Keratinocyte (primary cell): ENCODE results near the gene BRINP1. TPM values are rescaled to one million over a fixed set of nuclear protein-coding genes. Genes with fewer than 3 reads are reported as not detected.

ENCODE experiments used
- DNase-seq: peaks from one replicate; pipeline ENCODE4 v3.0.0-alpha.2; 2011; ENCODE audit warnings: low read depth, missing footprints, low spot score
- FAIRE-seq: peaks from 2 replicates; lab custom pipeline; 2011; peaks lifted over from hg19 to GRCh38; lab: Jason Lieb, UNC
- H2AFZ ChIP-seq: 2 replicates; pipeline ENCODE4 v1.6.0; 2012; ENCODE audit warnings: low read length, control low read depth, inconsistent platforms; ENCODE audit not compliant: control insufficient read depth
- H3K27ac ChIP-seq: 2 replicates; pipeline ENCODE4 v1.5.1; 2011; ENCODE audit warnings: low read length; ENCODE audit not compliant: control insufficient read depth, insufficient read depth
- H3K27me3 ChIP-seq: 3 replicates; pipeline ENCODE4 v1.6.0; 2011; ENCODE audit warnings: low read length; ENCODE audit not compliant: control insufficient read depth, insufficient read depth; ENCODE audit errors: extremely low read depth
- H3K36me3 ChIP-seq, 2 experiments: 2 replicates in 1 of 2; 3 replicates in 1 of 2; pipeline ENCODE4 v1.5.1; 2011; ENCODE audit warnings: low read length in 2 of 2, mild to moderate bottlenecking in 1 of 2; ENCODE audit not compliant: control insufficient read depth in 2 of 2, insufficient read depth in 2 of 2; ENCODE audit errors: extremely low read depth in 1 of 2
- H3K4me1 ChIP-seq: 3 replicates; pipeline ENCODE4 v1.5.1; 2011; ENCODE audit warnings: low read length; ENCODE audit not compliant: control insufficient read depth, insufficient read depth; ENCODE audit errors: extremely low read depth
- H3K4me2 ChIP-seq: 3 replicates; pipeline ENCODE4 v1.6.0; 2011; ENCODE audit warnings: low read depth, low read length; ENCODE audit not compliant: control insufficient read depth, insufficient read depth; ENCODE audit errors: extremely low read depth
- H3K4me3 ChIP-seq, 3 experiments: fragments of 200-600 bp in 1 of 3; sonication (generic) in 1 of 3; 2 replicates in 2 of 3; 3 replicates in 1 of 3; pipeline ENCODE4 v1.5.1; 2011 to 2016; ENCODE audit warnings: low read length in 3 of 3, mild to moderate bottlenecking in 3 of 3, control low read depth in 2 of 3, inconsistent platforms in 1 of 3, low read depth in 1 of 3, mixed read lengths in 1 of 3, mixed run types in 1 of 3, moderate library complexity in 1 of 3; ENCODE audit not compliant: control insufficient read depth in 2 of 3, insufficient read depth in 2 of 3; ENCODE audit errors: extremely low read depth in 1 of 3
- H3K79me2 ChIP-seq: 2 replicates; pipeline ENCODE4 v1.6.0; 2012; ENCODE audit warnings: low read length; ENCODE audit not compliant: control insufficient read depth, insufficient read depth
- H3K9ac ChIP-seq: 3 replicates; pipeline ENCODE4 v1.6.0; 2011; ENCODE audit warnings: low read length; ENCODE audit not compliant: control insufficient read depth, insufficient read depth; ENCODE audit errors: extremely low read depth
- H3K9me1 ChIP-seq: 3 replicates; pipeline ENCODE4 v1.6.0; 2011; ENCODE audit warnings: low read length; ENCODE audit not compliant: control insufficient read depth, insufficient read depth; ENCODE audit errors: extremely low read depth
- H3K9me3 ChIP-seq: 2 replicates; pipeline ENCODE4 v1.5.1; 2012; ENCODE audit warnings: low read depth, low read length; ENCODE audit not compliant: control insufficient read depth
- H4K20me1 ChIP-seq: 3 replicates; pipeline ENCODE4 v1.6.0; 2011; ENCODE audit warnings: low read length; ENCODE audit not compliant: control insufficient read depth, insufficient read depth; ENCODE audit errors: extremely low read depth
- EZH2 ChIP-seq: IDR thresholded peaks from one replicate; pipeline ENCODE4 v1.6.1; 2012; ENCODE audit warnings: inconsistent platforms, mild to moderate bottlenecking, low read length, moderate library complexity
- dilution Hi-C: fragments of 300-500 bp; cut with MboI; formaldehyde crosslinking; loops from one replicate; pipeline ENCODE4 v1.7.0; 2020; ENCODE audit warnings: low sequenced_read_pairs; ENCODE audit not compliant: extremely low pct_ligation_motif_present
- polyA plus RNA-seq, 5 experiments: library from polyadenylated mRNA; depleted of rRNA in 3 of 5; stranded (reverse) in 3 of 5; stranded (forward) in 1 of 5; unstranded in 1 of 5; fragments of >200 nt; gene quantifications; 1 replicate in 1 of 5; 2 replicates in 3 of 5; 3 replicates in 1 of 5; pipeline versions ENCODE4 v1.2.1 to v1.2.3, GENCODE V29; 2011 to 2012; ENCODE audit warnings: missing spikeins in 2 of 5, low read depth in 1 of 5, low replicate concordance in 1 of 5
- TF ChIP-seq, protein P1 (sequence below), 3 experiments: IDR thresholded peaks in 1 of 3; conservative IDR thresholded peaks in 1 of 3; optimal IDR thresholded peaks in 1 of 3; 2 replicates in 2 of 3; 3 replicates in 1 of 3; pipeline versions ENCODE3 to v1.5.1; 2011; ENCODE audit warnings: low read length in 3 of 3, mild to moderate bottlenecking in 3 of 3, moderate library complexity in 2 of 3, control low read depth in 1 of 3, inconsistent platforms in 1 of 3; ENCODE audit not compliant: insufficient read depth in 2 of 3; ENCODE audit errors: extremely low read depth in 1 of 3

Gene BRINP1
- polyA plus RNA-seq, 1 donor (not counting 4 experiments of a cell fraction or from before 2014, with no cell fraction given), result 0.63 TPM

DNA sequence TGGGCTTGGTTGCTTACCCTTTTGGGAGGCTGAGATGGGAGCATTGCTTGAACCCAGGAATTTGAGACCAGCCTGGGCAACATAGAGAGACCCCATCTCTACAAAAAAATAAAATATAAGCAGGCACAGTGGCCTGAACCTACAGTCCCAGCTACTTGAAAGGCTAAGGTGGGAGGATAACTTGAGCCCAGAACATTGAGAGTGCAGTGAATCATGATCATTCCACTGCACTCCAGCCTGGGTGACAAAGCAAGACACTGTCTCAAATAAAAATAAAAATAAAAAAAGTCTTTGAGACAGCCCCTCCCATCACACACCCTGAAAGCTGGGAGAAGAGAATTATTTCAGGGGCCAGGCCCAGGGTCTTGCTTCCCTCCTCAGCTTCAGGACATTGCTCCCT is 251.8 kb downstream of the BRINP1 start:
- no peaks in the 10 kb centered on the region for H3K79me2 ChIP-seq
- no peaks in the 10 kb centered on the region for H3K36me3 ChIP-seq
- no peaks in the 10 kb centered on the region for H4K20me1 ChIP-seq
- H3K4me3 ChIP-seq, result no peak overlapping the region
- FAIRE-seq (no peak), DNase-seq (no peak)
- no peak overlapping the region for H3K4me2 ChIP-seq
- H3K27me3 ChIP-seq, result no peaks in the 10 kb centered on the region
- H3K9me1 ChIP-seq, result no peaks in the 10 kb centered on the region
- no peak for TF ChIP-seq EZH2
- TF ChIP-seq, protein P1, sequence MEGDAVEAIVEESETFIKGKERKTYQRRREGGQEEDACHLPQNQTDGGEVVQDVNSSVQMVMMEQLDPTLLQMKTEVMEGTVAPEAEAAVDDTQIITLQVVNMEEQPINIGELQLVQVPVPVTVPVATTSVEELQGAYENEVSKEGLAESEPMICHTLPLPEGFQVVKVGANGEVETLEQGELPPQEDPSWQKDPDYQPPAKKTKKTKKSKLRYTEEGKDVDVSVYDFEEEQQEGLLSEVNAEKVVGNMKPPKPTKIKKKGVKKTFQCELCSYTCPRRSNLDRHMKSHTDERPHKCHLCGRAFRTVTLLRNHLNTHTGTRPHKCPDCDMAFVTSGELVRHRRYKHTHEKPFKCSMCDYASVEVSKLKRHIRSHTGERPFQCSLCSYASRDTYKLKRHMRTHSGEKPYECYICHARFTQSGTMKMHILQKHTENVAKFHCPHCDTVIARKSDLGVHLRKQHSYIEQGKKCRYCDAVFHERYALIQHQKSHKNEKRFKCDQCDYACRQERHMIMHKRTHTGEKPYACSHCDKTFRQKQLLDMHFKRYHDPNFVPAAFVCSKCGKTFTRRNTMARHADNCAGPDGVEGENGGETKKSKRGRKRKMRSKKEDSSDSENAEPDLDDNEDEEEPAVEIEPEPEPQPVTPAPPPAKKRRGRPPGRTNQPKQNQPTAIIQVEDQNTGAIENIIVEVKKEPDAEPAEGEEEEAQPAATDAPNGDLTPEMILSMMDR (optimal IDR thresholded peaks at IDR 0.05 in 1 of 3, IDR thresholded peaks at IDR 0.05 in 1 of 3, conservative IDR thresholded peaks at IDR 0.05 in 1 of 3; ENCODE audit: extremely low read depth in 1 of 3, insufficient read depth in 2 of 3, low read length in 3 of 3), result no peak
- dilution Hi-C loops, result no loop called here
- no peak overlapping the region for H2AFZ ChIP-seq
- H3K9ac ChIP-seq, result no peak overlapping the region
- no peak overlapping the region for H3K27ac ChIP-seq
- H3K9me3 ChIP-seq, result no peaks in the 10 kb centered on the region
- H3K4me1 ChIP-seq, result no peaks in the 10 kb centered on the region
